PC-3 (cell line): ENCODE results near the gene KCNQ1. TPM values are rescaled to one million over a fixed set of nuclear protein-coding genes. Genes with fewer than 3 reads are reported as not detected.
A peak's percentile ranks its signal among the peaks of the same experiment; 100 is the strongest.

Source experiments
- ATAC-seq: fragments of 200-7000 bp; cut with Tn5 transposase; 2 replicates; pipeline ENCODE4 v1.9.1; 2020; ENCODE audit warnings: mild to moderate bottlenecking, moderate library complexity
- BruUV-seq: library from RNA; stranded (reverse); fragments of 400-500 nt; replicated peaks from 2 replicates; lab custom pipeline; 2021; lab: Mats Ljungman, UMichigan
- CTCF ChIA-PET: fragments of 300-600 bp; sonication (Branson Sonifier 250); formaldehyde crosslinking; loops from one replicate; lab custom pipeline; 2022; ENCODE audit warnings: antibody characterized with exemption; lab: Charles Lee
- POLR2A ChIA-PET: fragments of 300-600 bp; sonication (Branson Sonifier 250); formaldehyde crosslinking; loops from one replicate; lab custom pipeline; 2022; ENCODE audit warnings: antibody characterized with exemption; ENCODE audit not compliant: unreplicated experiment; lab: Charles Lee
- DNase-seq: peaks from one replicate; pipeline ENCODE4 v3.0.0-alpha.2; 2015
- H2AFZ ChIP-seq: fragments of 300-600 bp; sonication (generic); 2 replicates; pipeline ENCODE4 v1.6.0; 2016; ENCODE audit warnings: antibody characterized with exemption, low read length
- H3F3A ChIP-seq: fragments of 300-600 bp; sonication (generic); one replicate; pipeline ENCODE4 v1.6.0; 2017; ENCODE audit warnings: antibody characterized with exemption, low read length, control low read depth, mild to moderate bottlenecking; ENCODE audit not compliant: unreplicated experiment
- H3K27ac ChIP-seq: fragments of 300-600 bp; sonication (generic); 2 replicates; pipeline ENCODE4 v1.5.1; 2016; ENCODE audit warnings: mild to moderate bottlenecking, low read length
- H3K27me3 ChIP-seq: fragments of 300-600 bp; sonication (generic); 2 replicates; pipeline ENCODE4 v1.6.1; 2016; ENCODE audit warnings: low read length, mixed read lengths
- H3K36me3 ChIP-seq: fragments of 300-600 bp; sonication (generic); 2 replicates; pipeline ENCODE4 v1.6.1; 2016; ENCODE audit warnings: low read depth, mixed run types, low read length, mixed read lengths
- H3K4me1 ChIP-seq: fragments of 300-600 bp; sonication (generic); 2 replicates; pipeline ENCODE4 v1.5.1; 2016; ENCODE audit warnings: low read length; ENCODE audit not compliant: insufficient read depth
- H3K4me2 ChIP-seq: fragments of 300-600 bp; sonication (generic); 2 replicates; pipeline ENCODE4 v1.6.0; 2016; ENCODE audit warnings: low read length
- H3K4me3 ChIP-seq: fragments of 300-600 bp; sonication (generic); 2 replicates; pipeline ENCODE4 v1.5.1; 2016; ENCODE audit warnings: mild to moderate bottlenecking, low read length, mixed read lengths
- H3K79me2 ChIP-seq: fragments of 300-600 bp; sonication (generic); 2 replicates; pipeline ENCODE4 v1.6.1; 2017; ENCODE audit warnings: low read length, mixed read lengths
- H3K9ac ChIP-seq: fragments of 300-600 bp; sonication (generic); 2 replicates; pipeline ENCODE4 v1.6.0; 2016; ENCODE audit warnings: mild to moderate bottlenecking, low read length
- H3K9me2 ChIP-seq: fragments of 300-600 bp; sonication (generic); replicated peaks from 2 replicates; pipeline ENCODE4 v1.6.1; 2016; ENCODE audit warnings: mixed run types, low read length, mixed read lengths
- H3K9me3 ChIP-seq: fragments of 300-600 bp; sonication (generic); 2 replicates; pipeline ENCODE4 v1.6.1; 2016; ENCODE audit warnings: low read length, mixed read lengths
- H4K20me1 ChIP-seq: fragments of 300-600 bp; sonication (generic); 2 replicates; pipeline ENCODE4 v1.6.1; 2016; ENCODE audit warnings: low read length, mixed read lengths
- EZH2 ChIP-seq: fragments of 300-600 bp; sonication (generic); IDR thresholded peaks from one replicate; pipeline ENCODE4 v1.6.1; 2017; ENCODE audit warnings: antibody characterized with exemption, mild to moderate bottlenecking, low read length; ENCODE audit not compliant: unreplicated experiment
- EZH2phosphoT487 ChIP-seq: fragments of 300-600 bp; sonication (generic); IDR thresholded peaks from 2 replicates; pipeline ENCODE4 v1.6.1; 2018; ENCODE audit warnings: mild to moderate bottlenecking, antibody characterized with exemption, low read length, borderline replicate concordance
- intact Hi-C: fragments of 100-400 bp; cut with micrococcal nuclease; formaldehyde crosslinking; loops from 2 replicates; pipeline ENCODE4 v1.9.0; 2023
- total RNA-seq: library from RNA; depleted of rRNA; stranded (reverse); fragments of >200 nt; gene quantifications from 2 replicates; pipeline ENCODE4 v1.2.3, GENCODE V29; 2014
- TF ChIP-seq, protein P1 (sequence below): fragments of 300-600 bp; sonication (generic); conservative IDR thresholded peaks from 2 replicates; pipeline ENCODE4 v1.5.1; 2017; ENCODE audit warnings: antibody characterized with exemption, low read depth, mild to moderate bottlenecking, low read length

Gene KCNQ1
- total RNA-seq, 1 experiment from 2014 or later, result 0.40 TPM

DNA sequence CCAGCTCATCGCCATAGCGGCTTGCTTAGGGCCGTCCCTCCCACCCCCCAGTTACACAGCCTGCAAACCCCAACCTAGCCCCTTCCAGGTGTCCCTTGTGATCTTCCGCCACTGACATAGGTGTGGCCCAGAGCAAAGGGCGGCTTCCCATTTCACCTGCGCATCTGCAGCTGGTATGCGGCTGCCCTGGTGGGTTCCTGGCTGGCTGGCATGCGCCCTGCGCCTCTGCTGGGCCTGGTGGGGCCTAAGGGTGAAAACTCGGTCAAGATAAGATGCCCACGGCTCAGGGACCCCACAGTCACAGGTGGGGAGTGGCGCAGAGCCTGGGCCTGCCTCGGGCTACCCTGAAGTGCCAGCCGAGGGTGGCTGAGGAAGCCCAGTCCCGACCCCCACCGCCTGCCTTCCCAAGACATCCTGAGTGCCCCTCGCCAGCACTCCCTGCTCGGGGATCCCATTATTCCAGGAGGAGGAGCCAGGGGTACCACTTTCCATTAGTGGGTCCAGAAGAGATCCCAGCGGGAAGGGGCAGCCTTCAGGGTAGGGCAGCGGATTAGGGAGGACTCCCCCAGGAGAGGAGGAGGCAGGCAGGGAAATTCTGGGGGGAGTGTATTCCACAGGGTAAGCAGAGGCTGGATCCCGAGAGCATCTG is 291.9 kb downstream of the KCNQ1 start:
- H3K9me3 ChIP-seq, result no peaks in the 10 kb centered on the region
- no peak overlapping the region for H2AFZ ChIP-seq
- no peak overlapping the region for H3K4me2 ChIP-seq
- H3K27ac ChIP-seq, result no peak overlapping the region
- H3K9me2 ChIP-seq, result no peaks in the 10 kb centered on the region
- no peaks in the 10 kb centered on the region for H3K79me2 ChIP-seq
- no peak overlapping the region for H3K9ac ChIP-seq
- ATAC-seq, result no peak
- no peak overlapping the region for H3K4me3 ChIP-seq
- H4K20me1 ChIP-seq, result no peaks in the 10 kb centered on the region
- intact Hi-C loops, result no loop called here
- H3K36me3 ChIP-seq, result no peaks in the 10 kb centered on the region
- H3K27me3 ChIP-seq, result no peaks in the 10 kb centered on the region
- TF ChIP-seq, protein P1, sequence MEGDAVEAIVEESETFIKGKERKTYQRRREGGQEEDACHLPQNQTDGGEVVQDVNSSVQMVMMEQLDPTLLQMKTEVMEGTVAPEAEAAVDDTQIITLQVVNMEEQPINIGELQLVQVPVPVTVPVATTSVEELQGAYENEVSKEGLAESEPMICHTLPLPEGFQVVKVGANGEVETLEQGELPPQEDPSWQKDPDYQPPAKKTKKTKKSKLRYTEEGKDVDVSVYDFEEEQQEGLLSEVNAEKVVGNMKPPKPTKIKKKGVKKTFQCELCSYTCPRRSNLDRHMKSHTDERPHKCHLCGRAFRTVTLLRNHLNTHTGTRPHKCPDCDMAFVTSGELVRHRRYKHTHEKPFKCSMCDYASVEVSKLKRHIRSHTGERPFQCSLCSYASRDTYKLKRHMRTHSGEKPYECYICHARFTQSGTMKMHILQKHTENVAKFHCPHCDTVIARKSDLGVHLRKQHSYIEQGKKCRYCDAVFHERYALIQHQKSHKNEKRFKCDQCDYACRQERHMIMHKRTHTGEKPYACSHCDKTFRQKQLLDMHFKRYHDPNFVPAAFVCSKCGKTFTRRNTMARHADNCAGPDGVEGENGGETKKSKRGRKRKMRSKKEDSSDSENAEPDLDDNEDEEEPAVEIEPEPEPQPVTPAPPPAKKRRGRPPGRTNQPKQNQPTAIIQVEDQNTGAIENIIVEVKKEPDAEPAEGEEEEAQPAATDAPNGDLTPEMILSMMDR, result no peak
- TF ChIP-seq EZH2, result no peak
- H3F3A ChIP-seq, result no peaks in the 10 kb centered on the region
- peaks cover 29% of the 10 kb centered on the region for H3K4me1 ChIP-seq
- ChIA-PET CTCF (interaction anchor here (0.6 kb wide), 1 partner anchor 197 kb away, joined by 4 read pairs; no protein-coding TSS in a partner anchor), POLR2A (no interaction called here)
- DNase-seq, result no peak
- BruUV-seq, result no TSS peak

GRCh38 chr11:2737226-2737590 is 292.4 kb downstream of the KCNQ1 start:
- TF ChIP-seq EZH2, result no peak
- intact Hi-C loops, result no loop called here
- no peaks in the 10 kb centered on the region for H3K27me3 ChIP-seq

GRCh38 chr11:2737866-2738265 is 293.1 kb downstream of the KCNQ1 start:
- ATAC-seq (peak; percentile 57), DNase-seq (peak; percentile 22)
- ChIA-PET POLR2A (no interaction called here), CTCF (no interaction called here)
- Histone ChIP-seq H3K9me3 (no peaks in the 10 kb centered on the region), H2AFZ (peak overlapping the region; percentile 12; the same call in 1 of the 2 replicates), H3F3A (no peaks in the 10 kb centered on the region), H3K4me1 (peaks cover 37% of the 10 kb centered on the region), H4K20me1 (no peaks in the 10 kb centered on the region), H3K4me2 (peak overlapping the region; percentile 37), H3K9me2 (no peaks in the 10 kb centered on the region), H3K27ac (no peak overlapping the region), H3K9ac (no peak overlapping the region), H3K4me3 (no peak overlapping the region), H3K79me2 (no peaks in the 10 kb centered on the region), H3K36me3 (no peaks in the 10 kb centered on the region), H3K27me3 (no peaks in the 10 kb centered on the region)
- intact Hi-C loops, result no loop called here
- no TSS peak for BruUV-seq
- TF ChIP-seq EZH2, result no peak
- TF ChIP-seq, protein P1, result no peak
- no peak for TF ChIP-seq EZH2phosphoT487

More at GRCh38 chr11:2737226-2737590, 292.4 kb downstream of the KCNQ1 start:
- no peaks in the 10 kb centered on the region for H3K9me3 ChIP-seq
- no peaks in the 10 kb centered on the region for H3K36me3 ChIP-seq
- POLR2A ChIA-PET, result no interaction called here
- peak overlapping the region; percentile 37 for H3K4me2 ChIP-seq
- no peaks in the 10 kb centered on the region for H4K20me1 ChIP-seq
- no peaks in the 10 kb centered on the region for H3K9me2 ChIP-seq
- ATAC-seq (peak; percentile 25), DNase-seq (peak; percentile 26)
- BruUV-seq, result no TSS peak
- H3K4me1 ChIP-seq, result peaks cover 34% of the 10 kb centered on the region
- no peak overlapping the region for H3K4me3 ChIP-seq
- CTCF ChIA-PET, result interaction anchor here (0.6 kb wide), 1 partner anchor 196 kb away, joined by 4 read pairs; no protein-coding TSS in a partner anchor
- no peak overlapping the region for H3K27ac ChIP-seq
- no peak overlapping the region for H3K9ac ChIP-seq
- H3K79me2 ChIP-seq, result no peaks in the 10 kb centered on the region
- H3F3A ChIP-seq, result no peaks in the 10 kb centered on the region
- H2AFZ ChIP-seq, result 0 out of 2 replicates have a peak overlapping the region, but pooled peaks have one; percentile 12
